Measurements from ENCODE around the gene TUFT1. TPM values are rescaled to one million over a fixed set of nuclear protein-coding genes. Genes with fewer than 3 reads are reported as not detected.

Gene TUFT1
- total and polyA plus RNA-seq, 2 of the 4 experiments (the other 2 are of a cell fraction): 21.2 to 30.3 TPM

- H4K20me1 ChIP-seq (ENCODE audit: insufficient read depth, low read length): peaks cover 18% of the 10 kb centered on the region
- H2AK9ac ChIP-seq (replicated peaks; ENCODE audit: low read depth, low read length, poor library complexity): no peak overlapping the region
- no peak overlapping the region for H3K9ac ChIP-seq (ENCODE audit: low read depth, low read length)
- no peak overlapping the region for H3K56ac ChIP-seq (ENCODE audit: extremely low read depth, insufficient read depth, low read length)
- TF ChIP-seq RFX5 (IDR thresholded peaks at IDR 0.05; ENCODE audit: low read depth, low read length): no peak
- TF ChIP-seq, protein P1, sequence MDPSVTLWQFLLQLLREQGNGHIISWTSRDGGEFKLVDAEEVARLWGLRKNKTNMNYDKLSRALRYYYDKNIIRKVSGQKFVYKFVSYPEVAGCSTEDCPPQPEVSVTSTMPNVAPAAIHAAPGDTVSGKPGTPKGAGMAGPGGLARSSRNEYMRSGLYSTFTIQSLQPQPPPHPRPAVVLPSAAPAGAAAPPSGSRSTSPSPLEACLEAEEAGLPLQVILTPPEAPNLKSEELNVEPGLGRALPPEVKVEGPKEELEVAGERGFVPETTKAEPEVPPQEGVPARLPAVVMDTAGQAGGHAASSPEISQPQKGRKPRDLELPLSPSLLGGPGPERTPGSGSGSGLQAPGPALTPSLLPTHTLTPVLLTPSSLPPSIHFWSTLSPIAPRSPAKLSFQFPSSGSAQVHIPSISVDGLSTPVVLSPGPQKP (IDR thresholded peaks at IDR 0.05; ENCODE audit: borderline replicate concordance, low read depth, low read length): no peak
- TF ChIP-seq CEBPB (IDR thresholded peaks at IDR 0.05; ENCODE audit: low read depth, low read length): no peak
- no peak for TF ChIP-seq SMC3 (IDR thresholded peaks at IDR 0.05; ENCODE audit: low read depth, low read length)
- no peak for TF ChIP-seq MXI1 (IDR thresholded peaks at IDR 0.05; ENCODE audit: borderline replicate concordance, low read depth, low read length)
- TF ChIP-seq FOS (IDR thresholded peaks at IDR 0.05; ENCODE audit: low read depth, low read length): no peak
- no peak for TF ChIP-seq POLR2A (IDR thresholded peaks at IDR 0.05; ENCODE audit: low read depth, low read length)
- no peak for TF ChIP-seq RAD21 (IDR thresholded peaks at IDR 0.05; ENCODE audit: low read length)
- TF ChIP-seq RCOR1 (IDR thresholded peaks at IDR 0.05; ENCODE audit: insufficient replicate concordance, low read length): no peak
- TF ChIP-seq, protein P2, sequence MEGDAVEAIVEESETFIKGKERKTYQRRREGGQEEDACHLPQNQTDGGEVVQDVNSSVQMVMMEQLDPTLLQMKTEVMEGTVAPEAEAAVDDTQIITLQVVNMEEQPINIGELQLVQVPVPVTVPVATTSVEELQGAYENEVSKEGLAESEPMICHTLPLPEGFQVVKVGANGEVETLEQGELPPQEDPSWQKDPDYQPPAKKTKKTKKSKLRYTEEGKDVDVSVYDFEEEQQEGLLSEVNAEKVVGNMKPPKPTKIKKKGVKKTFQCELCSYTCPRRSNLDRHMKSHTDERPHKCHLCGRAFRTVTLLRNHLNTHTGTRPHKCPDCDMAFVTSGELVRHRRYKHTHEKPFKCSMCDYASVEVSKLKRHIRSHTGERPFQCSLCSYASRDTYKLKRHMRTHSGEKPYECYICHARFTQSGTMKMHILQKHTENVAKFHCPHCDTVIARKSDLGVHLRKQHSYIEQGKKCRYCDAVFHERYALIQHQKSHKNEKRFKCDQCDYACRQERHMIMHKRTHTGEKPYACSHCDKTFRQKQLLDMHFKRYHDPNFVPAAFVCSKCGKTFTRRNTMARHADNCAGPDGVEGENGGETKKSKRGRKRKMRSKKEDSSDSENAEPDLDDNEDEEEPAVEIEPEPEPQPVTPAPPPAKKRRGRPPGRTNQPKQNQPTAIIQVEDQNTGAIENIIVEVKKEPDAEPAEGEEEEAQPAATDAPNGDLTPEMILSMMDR (conservative IDR thresholded peaks at IDR 0.05; ENCODE audit: low read depth, low read length): no peak
- TF ChIP-seq CHD1 (IDR thresholded peaks at IDR 0.05; ENCODE audit: low read depth, low read length): no peak
- TF ChIP-seq MAFK (IDR thresholded peaks at IDR 0.05; ENCODE audit: low read depth, low read length): no peak
- TF ChIP-seq USF2 (IDR thresholded peaks at IDR 0.05; ENCODE audit: low read depth, low read length): no peak
- TF ChIP-seq MAZ (IDR thresholded peaks at IDR 0.05; ENCODE audit: borderline replicate concordance, low read depth, low read length): no peak
- no peak for TF ChIP-seq NFE2L2 (IDR thresholded peaks at IDR 0.05; ENCODE audit: low read depth, low read length)
- no peak for TF ChIP-seq BHLHE40 (IDR thresholded peaks at IDR 0.05; ENCODE audit: low read depth, low read length)
- no CpG with 5 or more reads among the region's 2 CpGs for WGBS, 2 experiments (ENCODE audit: extremely low coverage in 2 of 2, insufficient read length in 1 of 2)
- no peak overlapping the region for H3K4me3 ChIP-seq (ENCODE audit: insufficient read depth, low read depth, low read length)
- no peak overlapping the region for H3K14ac ChIP-seq (replicated peaks; ENCODE audit: low read depth, low read length)
- peaks cover 29% of the 10 kb centered on the region for H3K36me3 ChIP-seq (ENCODE audit: control insufficient read depth, insufficient read depth, low read length)
- no peak overlapping the region for H3K4me2 ChIP-seq (ENCODE audit: low read depth, low read length)
- ChIA-PET POLR2A (ENCODE audit: unreplicated experiment) (no interaction called here), CTCF (no interaction called here)
- no peak; the same call in 1 of the 2 replicates for ATAC-seq (ENCODE audit: low read depth)
- peaks cover 15% of the 10 kb centered on the region; the same call in 1 of the 2 replicates for H3K9me1 ChIP-seq (ENCODE audit: insufficient read depth, low read length)
- no peak overlapping the region for H2BK15ac ChIP-seq (ENCODE audit: low read depth, low read length)
- no TSS peak for BruUV-seq (replicated peaks)
- H3K27ac ChIP-seq (ENCODE audit: insufficient read depth, low read length): no peak overlapping the region
- H3K4me1 ChIP-seq (ENCODE audit: control insufficient read depth, insufficient read depth, low read length): no peaks in the 10 kb centered on the region; the same call in 1 of the 2 replicates
- in situ Hi-C loops (cut with MboI; ENCODE audit: low sequenced_read_pairs) (no loop called here), dilution Hi-C loops (cut with HindIII; ENCODE audit: low sequenced_read_pairs, unreplicated experiment) (no loop called here), intact Hi-C loops (cut with micrococcal nuclease) (no loop called here)
- no peaks in the 10 kb centered on the region for H3K9me3 ChIP-seq (ENCODE audit: control insufficient read depth, insufficient read depth, low read length)
- peaks cover 16 to 40% of the 10 kb centered on the region in 2 experiments for H3K79me1 ChIP-seq (ENCODE audit: low read depth in 1 of 2, low read length in 2 of 2)
- H4K91ac ChIP-seq (ENCODE audit: insufficient read depth, low read depth, low read length): no peak overlapping the region
- no peak overlapping the region for H3K23ac ChIP-seq (ENCODE audit: low read depth, low read length)
- H2BK5ac ChIP-seq (ENCODE audit: low read depth, low read length, poor library complexity, severe bottlenecking): no peak overlapping the region
- H4K5ac ChIP-seq (ENCODE audit: low read depth, low read length): no peak overlapping the region
- H3K4ac ChIP-seq (ENCODE audit: low read depth, low read length): no peak overlapping the region
- H2AFZ ChIP-seq (replicated peaks; ENCODE audit: low read length, poor library complexity): no peak overlapping the region
- DNase-seq: no peak
- no peak overlapping the region for H3K18ac ChIP-seq (ENCODE audit: low read depth, low read length)
- no peaks in the 10 kb centered on the region for H3K27me3 ChIP-seq (ENCODE audit: control insufficient read depth, insufficient read depth, low read length)
- no peak overlapping the region for H2BK120ac ChIP-seq (ENCODE audit: low read depth, low read length)
- H2AK5ac ChIP-seq (ENCODE audit: low read depth, low read length): no peak overlapping the region
- no peak overlapping the region for H4K8ac ChIP-seq (ENCODE audit: low read depth in 2 of 2, low read length in 2 of 2)
- H2BK20ac ChIP-seq (ENCODE audit: low read depth, low read length): no peak overlapping the region
Measured at GRCh38 chr1:151563376-151563775, 23.3 kb downstream of the TUFT1 start.
